Endothelial cell of umbilical vein (primary cell): ENCODE results near the gene TOM1L2. TPM values are rescaled to one million over a fixed set of nuclear protein-coding genes. Genes with fewer than 3 reads are reported as not detected.

Experiments
- BruUV-seq: library from RNA; stranded (reverse); fragments of 400-500 nt; replicated peaks from 2 replicates; lab custom pipeline; 2021; lab: Mats Ljungman, UMichigan
- CTCF ChIA-PET: fragments of 300-600, 350-600 bp; sonication (Branson Sonifier 250); formaldehyde crosslinking; loops from one replicate; lab custom pipeline; 2021; ENCODE audit warnings: antibody characterized with exemption, inconsistent platforms; lab: Charles Lee
- POLR2A ChIA-PET: fragments of 300-600, 350-600 bp; sonication (Branson Sonifier 250); formaldehyde crosslinking; loops from one replicate; lab custom pipeline; 2021; ENCODE audit warnings: antibody characterized with exemption, inconsistent platforms; lab: Charles Lee
- DNase-seq: peaks from one replicate; pipeline ENCODE4 v3.0.0-alpha.2; 2011; ENCODE audit warnings: low read depth, low spot score
- FAIRE-seq: peaks from 2 replicates; lab custom pipeline; 2011; peaks lifted over from hg19 to GRCh38; lab: Jason Lieb, UNC
- H2AFZ ChIP-seq: 2 replicates; pipeline ENCODE4 v1.6.0; 2012; ENCODE audit warnings: low read depth, low read length, control low read depth, inconsistent platforms
- H3K27ac ChIP-seq: 2 replicates; pipeline ENCODE4 v1.5.1; 2011; ENCODE audit warnings: low read depth, mild to moderate bottlenecking, control low read depth, low read length, moderate library complexity; ENCODE audit not compliant: insufficient read depth
- H3K27me3 ChIP-seq, 2 experiments: 2 replicates each; pipeline versions ENCODE4 v1.6.0 to v1.6.1; 2011; ENCODE audit warnings: low read length in 2 of 2, mixed read lengths in 1 of 2; ENCODE audit not compliant: control insufficient read depth in 2 of 2, insufficient read depth in 2 of 2
- H3K36me3 ChIP-seq, 2 experiments: 2 replicates in 1 of 2; 3 replicates in 1 of 2; pipeline ENCODE4 v1.5.1; 2011; ENCODE audit warnings: low read length in 2 of 2, mild to moderate bottlenecking in 1 of 2, moderate library complexity in 1 of 2; ENCODE audit not compliant: control insufficient read depth in 2 of 2, insufficient read depth in 2 of 2; ENCODE audit errors: extremely low read depth in 1 of 2
- H3K4me1 ChIP-seq: 3 replicates; pipeline ENCODE4 v1.5.1; 2011; ENCODE audit warnings: mild to moderate bottlenecking, low read length; ENCODE audit not compliant: control insufficient read depth, insufficient read depth; ENCODE audit errors: extremely low read depth
- H3K4me2 ChIP-seq: 2 replicates; pipeline ENCODE4 v1.6.1; 2011; ENCODE audit warnings: low read length, control low read depth, mixed read lengths; ENCODE audit not compliant: insufficient read depth
- H3K4me3 ChIP-seq, 3 experiments: fragments of 200-600 bp in 1 of 3; sonication (generic), shearing (Covaris generic) in 1 of 3; replicated peaks in 1 of 3; 2 replicates each; pipeline ENCODE4 v1.5.1; 2011 to 2016; ENCODE audit warnings: control low read depth in 3 of 3, low read length in 3 of 3, mild to moderate bottlenecking in 2 of 3, inconsistent platforms in 1 of 3, low read depth in 1 of 3, moderate library complexity in 1 of 3; ENCODE audit not compliant: insufficient read depth in 1 of 3
- H3K79me2 ChIP-seq: 2 replicates; pipeline ENCODE4 v1.6.0; 2012; ENCODE audit warnings: low read length, inconsistent platforms; ENCODE audit not compliant: control insufficient read depth, insufficient read depth
- H3K9ac ChIP-seq: replicated peaks from 2 replicates; pipeline ENCODE3; 2011; ENCODE audit warnings: low read length, control low read depth; ENCODE audit not compliant: insufficient read depth; ENCODE audit errors: extremely low read depth
- H3K9me1 ChIP-seq: replicated peaks from 3 replicates; pipeline ENCODE4 v1.6.0; 2011; ENCODE audit warnings: mild to moderate bottlenecking, low read length; ENCODE audit not compliant: control insufficient read depth, insufficient read depth; ENCODE audit errors: extremely low read depth
- H3K9me3 ChIP-seq: replicated peaks from 2 replicates; pipeline ENCODE4 v1.5.1; 2012; ENCODE audit warnings: low read length, inconsistent platforms; ENCODE audit not compliant: control insufficient read depth, insufficient read depth
- H4K20me1 ChIP-seq: replicated peaks from 2 replicates; pipeline ENCODE3; 2011; ENCODE audit warnings: mild to moderate bottlenecking, low read length; ENCODE audit not compliant: control insufficient read depth, insufficient read depth; ENCODE audit errors: extremely low read depth
- EZH2 ChIP-seq: IDR thresholded peaks from 2 replicates; pipeline ENCODE4 v1.6.1; 2012; ENCODE audit warnings: borderline replicate concordance, low read depth, mild to moderate bottlenecking, moderate library complexity, low read length, inconsistent platforms; ENCODE audit not compliant: severe bottlenecking
- FOS ChIP-seq: IDR thresholded peaks from 2 replicates; pipeline ENCODE4 v1.6.1; 2011; ENCODE audit warnings: mild to moderate bottlenecking, low read length, moderate library complexity, borderline replicate concordance; ENCODE audit not compliant: insufficient read depth
- GATA2 ChIP-seq: IDR thresholded peaks from 2 replicates; pipeline ENCODE4 v1.7.0; 2011; ENCODE audit warnings: low read depth, mild to moderate bottlenecking, moderate library complexity, mixed read lengths, low read length; ENCODE audit not compliant: insufficient read length, insufficient read depth
- JUN ChIP-seq: IDR thresholded peaks from 2 replicates; pipeline ENCODE4 v1.6.1; 2011; ENCODE audit warnings: borderline replicate concordance, low read depth; ENCODE audit not compliant: insufficient read length, insufficient read depth
- MAX ChIP-seq: IDR thresholded peaks from 2 replicates; pipeline ENCODE4 v1.6.1; 2011; ENCODE audit not compliant: insufficient read depth, insufficient read length
- MYC ChIP-seq: IDR thresholded peaks from one replicate; pipeline ENCODE4 v1.6.1; 2011; ENCODE audit warnings: mild to moderate bottlenecking, low read depth, low read length
- POLR2A ChIP-seq: IDR thresholded peaks from 2 replicates; pipeline ENCODE4 v1.6.1; 2012; ENCODE audit warnings: low read depth, mild to moderate bottlenecking, control low read depth, low read length
- POLR2AphosphoS5 ChIP-seq: IDR thresholded peaks from 2 replicates; pipeline ENCODE4 v1.6.1; 2012; ENCODE audit warnings: low read depth, mild to moderate bottlenecking, control low read depth, low read length, moderate library complexity; ENCODE audit not compliant: insufficient read depth
- dilution Hi-C: fragments of 300-500 bp; cut with MboI; formaldehyde crosslinking; loops from one replicate; pipeline ENCODE4 v1.15.0; 2019; ENCODE audit warnings: low sequenced_read_pairs; ENCODE audit not compliant: extremely low pct_ligation_motif_present
- intact Hi-C: fragments of 100-400 bp; cut with micrococcal nuclease; formaldehyde crosslinking; loops from one replicate; pipeline ENCODE4 v1.10.0; 2022
- polyA plus RNA-seq, 4 experiments: library from polyadenylated mRNA; depleted of rRNA in 3 of 4; stranded (reverse) in 3 of 4; unstranded in 1 of 4; fragments of >200 nt; gene quantifications; 2 replicates each; pipeline versions ENCODE4 v1.2.1 to v1.2.3, GENCODE V29; 2011 to 2012; ENCODE audit warnings: missing spikeins in 1 of 4
- total RNA-seq: library from RNA; stranded (reverse); gene quantifications from 2 replicates; pipeline ENCODE4 v1.2.3, GENCODE V29; 2021
- TF ChIP-seq, protein P1 (sequence below), 2 donors: IDR thresholded peaks; 1 replicate in 1 of 2; 2 replicates in 1 of 2; pipeline ENCODE4 v1.5.1; 2011; ENCODE audit warnings: low read length in 2 of 2, mild to moderate bottlenecking in 2 of 2, moderate library complexity in 2 of 2, control low read depth in 1 of 2, inconsistent platforms in 1 of 2, low read depth in 1 of 2; ENCODE audit not compliant: insufficient read depth in 1 of 2; ENCODE audit errors: extremely low read depth in 1 of 2

The TOM1L2 gene
- total and polyA plus RNA-seq, 2 donors (not counting 3 experiments of a cell fraction or from before 2014, with no cell fraction given): 31.7 to 37.6 TPM

DNA sequence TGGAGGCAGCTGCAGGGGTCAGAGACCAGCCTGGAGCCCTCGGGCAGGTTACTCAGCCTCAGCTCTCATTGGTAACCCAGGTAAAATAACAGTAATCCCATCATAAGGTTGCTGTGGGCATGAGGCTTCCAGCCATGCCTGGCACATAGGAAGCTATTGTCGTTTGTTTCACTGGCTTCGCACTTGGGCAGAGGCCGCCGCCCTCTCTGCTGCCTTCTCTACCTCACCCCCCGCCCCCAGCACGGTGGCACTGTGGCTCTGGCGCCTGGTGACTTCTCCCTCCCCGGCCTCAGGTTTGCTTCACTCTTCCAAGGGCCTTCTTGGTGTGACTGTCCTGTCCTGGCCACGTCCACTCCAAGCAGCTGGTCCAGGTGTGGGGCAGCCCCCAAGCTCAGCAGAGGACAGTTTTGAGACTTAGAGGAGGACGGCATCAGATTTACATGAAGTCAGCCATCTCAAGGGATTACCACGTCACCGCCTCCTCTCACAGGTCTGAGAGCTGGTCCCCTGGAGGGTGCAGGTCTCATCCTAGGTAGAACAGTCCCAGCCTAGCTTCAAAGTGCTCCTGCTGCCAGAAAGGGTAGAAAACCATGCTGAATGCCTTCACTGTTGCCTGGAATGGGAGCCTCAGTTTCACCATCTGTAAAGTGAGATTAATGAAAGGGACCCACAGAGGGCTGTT is 170.3 kb downstream of the TOM1L2 start:
- ChIA-PET CTCF (interaction anchor here (1.7 kb wide), 1 partner anchor 123 kb away, joined by 5 read pairs; no protein-coding TSS in a partner anchor), POLR2A (no interaction called here)
- no peak overlapping the region for H3K4me3 ChIP-seq
- H3K9me3 ChIP-seq: no peaks in the 10 kb centered on the region
- no TSS peak for BruUV-seq
- H3K9me1 ChIP-seq: no peaks in the 10 kb centered on the region
- FAIRE-seq (no peak), DNase-seq (no peak)
- peaks cover 5 to 38% of the 10 kb centered on the region in 2 experiments for H3K36me3 ChIP-seq
- H3K27ac ChIP-seq: no peak overlapping the region
- no peak overlapping the region for H2AFZ ChIP-seq
- H3K4me2 ChIP-seq: no peak overlapping the region
- H3K79me2 ChIP-seq: no peaks in the 10 kb centered on the region
- no peak overlapping the region for H3K9ac ChIP-seq
- dilution Hi-C loops (no loop called here), intact Hi-C loops (no loop called here)
- H3K27me3 ChIP-seq: no peaks in the 10 kb centered on the region
- H3K4me1 ChIP-seq: no peaks in the 10 kb centered on the region
- TF ChIP-seq JUN (no peak), GATA2 (no peak), EZH2 (no peak), POLR2A (no peak), FOS (no peak), MAX (no peak), POLR2AphosphoS5 (no peak), MYC (no peak)
- TF ChIP-seq, protein P1, sequence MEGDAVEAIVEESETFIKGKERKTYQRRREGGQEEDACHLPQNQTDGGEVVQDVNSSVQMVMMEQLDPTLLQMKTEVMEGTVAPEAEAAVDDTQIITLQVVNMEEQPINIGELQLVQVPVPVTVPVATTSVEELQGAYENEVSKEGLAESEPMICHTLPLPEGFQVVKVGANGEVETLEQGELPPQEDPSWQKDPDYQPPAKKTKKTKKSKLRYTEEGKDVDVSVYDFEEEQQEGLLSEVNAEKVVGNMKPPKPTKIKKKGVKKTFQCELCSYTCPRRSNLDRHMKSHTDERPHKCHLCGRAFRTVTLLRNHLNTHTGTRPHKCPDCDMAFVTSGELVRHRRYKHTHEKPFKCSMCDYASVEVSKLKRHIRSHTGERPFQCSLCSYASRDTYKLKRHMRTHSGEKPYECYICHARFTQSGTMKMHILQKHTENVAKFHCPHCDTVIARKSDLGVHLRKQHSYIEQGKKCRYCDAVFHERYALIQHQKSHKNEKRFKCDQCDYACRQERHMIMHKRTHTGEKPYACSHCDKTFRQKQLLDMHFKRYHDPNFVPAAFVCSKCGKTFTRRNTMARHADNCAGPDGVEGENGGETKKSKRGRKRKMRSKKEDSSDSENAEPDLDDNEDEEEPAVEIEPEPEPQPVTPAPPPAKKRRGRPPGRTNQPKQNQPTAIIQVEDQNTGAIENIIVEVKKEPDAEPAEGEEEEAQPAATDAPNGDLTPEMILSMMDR (IDR thresholded peaks at IDR 0.05; ENCODE audit: extremely low read depth in 1 of 2, insufficient read depth in 1 of 2, low read depth in 1 of 2, low read length in 2 of 2): no peak
- no peaks in the 10 kb centered on the region for H4K20me1 ChIP-seq
